ENCODE data around the gene GNAS-AS1.

GRCh38 chr20:58776109-58776508 lies 74.6 kb downstream of the GNAS-AS1 start:
- TF ChIP-seq CTCF (IDR thresholded peaks at IDR 0.05; ENCODE audit: low read depth, low read length), result no peak
- no peak for TF ChIP-seq POLR2A (IDR thresholded peaks at IDR 0.05; ENCODE audit: extremely low read depth, insufficient read length)
- no peak for TF ChIP-seq MAX (IDR thresholded peaks at IDR 0.05; ENCODE audit: low read depth, low read length)
- no peak for TF ChIP-seq MYC (IDR thresholded peaks at IDR 0.05; ENCODE audit: low read depth, low read length)

All from NB4 (cell line).